NCI-H2107 treated with DMSO at 0.1 percent for 48 hours (cell line): Measurements from ENCODE around the gene LGALS9C.
"Not testable (repeated sequence)": the region's sequence is repeated elsewhere in the genome, so short reads cannot be mapped to it uniquely, and the experiment has no call there.

Experiments used
- DNase-seq: peaks from one replicate; lab custom pipeline; 2025; ENCODE audit not compliant: unreplicated experiment; lab: John Stamatoyannopoulos, UW

LGALS9C gene

DNA sequence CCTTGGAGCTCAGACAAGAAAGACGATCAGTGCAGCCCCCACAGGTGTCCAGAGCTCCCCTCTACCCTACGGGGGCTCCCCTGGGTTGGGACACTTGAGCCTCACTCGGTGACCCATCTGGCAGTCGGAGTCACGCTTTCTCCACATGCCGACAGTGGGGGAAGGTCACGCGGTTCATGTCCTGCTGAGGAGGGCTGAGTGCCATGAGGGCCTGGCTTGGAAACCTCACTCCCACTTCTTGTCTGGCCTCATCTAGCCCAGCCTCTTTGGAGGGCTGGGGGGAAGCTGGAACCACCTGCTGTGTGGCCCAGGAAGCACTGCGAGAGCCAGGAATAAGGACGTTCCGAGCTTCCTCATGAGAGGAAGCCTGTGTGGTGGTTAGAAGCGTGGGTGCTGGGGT lies 1.8 kb downstream of the LGALS9C start:
- not testable (repeated sequence) for DNase-seq

- not testable (repeated sequence) for DNase-seq
Observed at GRCh38 chr17:18478977-18479595, 2.5 kb downstream of the LGALS9C start.

- not testable (repeated sequence) for DNase-seq
Observed at GRCh38 chr17:18481775-18482174, 5.2 kb downstream of the LGALS9C start.

DNA sequence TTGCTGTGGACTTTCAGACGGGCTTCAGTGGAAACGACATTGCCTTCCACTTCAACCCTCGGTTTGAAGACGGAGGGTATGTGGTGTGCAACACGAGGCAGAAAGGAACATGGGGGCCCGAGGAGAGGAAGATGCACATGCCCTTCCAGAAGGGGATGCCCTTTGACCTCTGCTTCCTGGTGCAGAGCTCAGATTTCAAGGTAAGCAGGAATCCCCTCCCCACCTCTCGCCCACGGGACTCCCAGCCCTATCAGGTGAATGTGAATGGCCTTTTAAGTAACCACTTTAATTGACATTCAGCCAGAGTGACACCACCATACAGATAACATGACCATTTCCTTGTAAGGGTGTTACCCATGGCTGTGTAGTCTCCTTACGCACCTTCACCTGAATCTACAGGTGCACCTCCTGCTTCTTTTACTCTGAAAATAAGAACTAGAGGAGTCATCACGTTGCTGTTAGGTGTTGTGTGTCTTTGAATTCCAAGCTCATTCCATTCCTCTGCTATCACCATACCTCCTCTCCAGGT lies 9.4 kb downstream of the LGALS9C start:
- DNase-seq = not testable (repeated sequence)

DNA sequence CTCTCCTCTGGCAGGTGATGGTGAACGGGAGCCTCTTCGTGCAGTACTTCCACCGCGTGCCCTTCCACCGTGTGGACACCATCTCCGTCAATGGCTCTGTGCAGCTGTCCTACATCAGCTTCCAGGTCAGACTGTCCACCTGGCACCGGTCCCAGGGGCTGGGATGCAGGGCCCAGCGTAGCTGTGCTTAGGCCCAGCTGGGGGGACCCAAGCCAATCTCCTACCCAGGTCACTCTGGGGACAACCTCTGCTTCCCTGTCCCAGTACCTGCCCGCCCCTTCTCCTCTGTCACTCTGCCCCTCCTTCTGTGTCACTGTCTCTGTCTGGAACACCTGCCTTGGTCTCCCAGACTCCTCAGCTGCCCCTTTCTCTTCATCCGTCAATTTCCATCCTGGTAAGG lies 11.0 kb downstream of the LGALS9C start:
- not testable (repeated sequence) for DNase-seq

GRCh38 chr17:18488622-18489021 lies 12.0 kb downstream of the LGALS9C start:
- not testable (repeated sequence) for DNase-seq

GRCh38 chr17:18490016-18490415 lies 13.4 kb downstream of the LGALS9C start:
- not testable (repeated sequence) for DNase-seq

DNA sequence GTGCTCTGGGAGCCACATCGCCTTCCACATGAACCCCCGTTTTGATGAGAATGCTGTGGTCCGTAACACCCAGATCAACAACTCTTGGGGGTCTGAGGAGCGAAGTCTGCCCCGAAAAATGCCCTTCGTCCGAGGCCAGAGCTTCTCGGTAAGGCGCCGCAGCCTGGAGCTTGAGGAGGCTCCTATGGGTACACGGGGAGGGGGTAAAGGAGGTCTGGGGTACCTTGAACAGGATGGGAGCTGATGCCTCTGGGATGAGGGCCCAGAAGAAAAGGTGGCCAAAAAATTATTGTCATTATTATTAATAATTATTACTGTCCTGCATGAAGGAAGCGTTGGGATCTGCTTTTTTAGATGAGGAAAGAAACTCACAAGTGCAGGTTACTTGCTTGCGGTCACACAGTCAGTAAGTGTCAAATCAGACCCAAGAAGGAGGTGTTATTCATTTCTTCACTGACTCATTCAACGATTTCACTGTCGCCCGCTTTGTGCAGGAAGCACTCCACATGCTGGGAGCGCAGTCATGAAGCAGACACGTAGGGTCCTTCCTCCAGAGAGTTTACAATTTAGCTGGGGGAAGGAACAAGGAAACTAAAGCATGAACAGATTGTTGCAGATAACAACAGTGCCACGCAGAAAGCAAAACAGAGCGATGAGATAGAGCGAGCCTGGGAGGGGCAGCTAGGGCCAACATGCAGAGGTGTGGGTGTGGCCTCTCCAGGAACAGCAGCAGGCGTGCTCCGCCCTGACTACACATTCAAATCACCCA lies 16.3 kb downstream of the LGALS9C start:
- DNase-seq = not testable (repeated sequence)

GRCh38 chr17:18494250-18494768 lies 17.7 kb downstream of the LGALS9C start:
- DNase-seq = not testable (repeated sequence)

GRCh38 chr17:18497044-18497443 lies 20.5 kb downstream of the LGALS9C start:
- not testable (repeated sequence) for DNase-seq

GRCh38 chr17:18499100-18499499 lies 22.5 kb downstream of the LGALS9C start:
- DNase-seq = not testable (repeated sequence)

DNA sequence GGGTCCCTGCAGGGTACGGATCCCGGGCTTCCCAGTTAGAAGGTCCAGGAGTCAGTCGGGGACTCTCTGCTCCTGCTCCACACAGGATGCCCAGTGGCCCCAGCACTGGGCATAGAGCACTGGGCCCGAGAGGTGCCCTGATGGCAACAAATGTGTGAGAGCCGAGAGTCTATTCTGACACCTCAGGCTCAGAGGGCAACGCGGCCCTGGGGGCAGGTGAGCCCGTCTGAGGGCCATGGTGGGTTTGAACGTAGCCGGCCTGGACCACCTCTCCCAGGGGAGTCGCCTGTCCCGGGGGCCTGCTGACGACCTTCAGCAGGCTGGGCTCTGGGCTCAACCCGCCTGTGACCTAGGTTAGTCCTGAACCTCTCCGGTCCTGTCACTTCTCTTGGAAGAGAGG lies 23.2 kb downstream of the LGALS9C start:
- not testable (repeated sequence) for DNase-seq

- not testable (repeated sequence) for DNase-seq
Observed at GRCh38 chr17:18500281-18500680, 23.7 kb downstream of the LGALS9C start.

GRCh38 chr17:18500816-18501215 lies 24.2 kb downstream of the LGALS9C start:
- not testable (repeated sequence) for DNase-seq

DNA sequence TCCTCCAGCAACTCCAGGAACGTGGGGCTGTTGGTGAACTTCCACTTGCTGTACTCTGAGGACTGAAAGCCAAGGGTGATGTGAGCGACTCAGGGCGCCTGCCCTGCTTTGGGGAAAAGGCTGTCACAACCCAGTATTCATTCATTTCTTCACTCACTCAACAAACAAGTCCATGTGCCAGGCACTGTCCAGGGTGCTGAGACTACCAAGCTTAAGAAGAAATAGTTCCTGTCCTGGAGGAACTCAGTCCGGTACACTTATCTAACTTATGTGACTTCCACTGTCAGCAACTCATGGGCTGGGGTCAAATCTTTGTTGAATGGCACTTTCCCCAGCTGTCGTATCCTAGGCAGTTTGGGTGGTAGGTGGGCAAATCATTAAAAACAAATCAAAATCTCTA lies 26.6 kb downstream of the LGALS9C start:
- DNase-seq = not testable (repeated sequence)

GRCh38 chr17:18507729-18508128 lies 31.1 kb downstream of the LGALS9C start:
- DNase-seq = not testable (repeated sequence)

DNA sequence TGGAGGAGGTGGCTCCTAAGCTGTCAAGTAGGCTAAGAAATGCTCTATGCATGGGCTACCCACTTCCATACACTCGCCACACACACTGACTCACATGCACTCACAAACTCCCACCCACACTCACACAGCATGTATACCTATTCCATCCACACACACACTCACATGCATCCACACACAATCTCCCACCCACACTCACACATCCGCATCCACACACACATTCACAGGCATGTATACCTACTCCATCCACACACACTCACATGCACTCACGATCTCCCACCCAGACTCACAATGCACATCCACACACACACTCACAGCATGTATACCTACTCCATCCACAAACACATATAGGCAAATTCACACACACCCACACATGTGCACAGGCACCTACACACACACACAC lies 32.1 kb downstream of the LGALS9C start:
- not testable (repeated sequence) for DNase-seq

- DNase-seq = not testable (repeated sequence)
Observed at GRCh38 chr17:18521100-18521499, 44.5 kb downstream of the LGALS9C start.

DNA sequence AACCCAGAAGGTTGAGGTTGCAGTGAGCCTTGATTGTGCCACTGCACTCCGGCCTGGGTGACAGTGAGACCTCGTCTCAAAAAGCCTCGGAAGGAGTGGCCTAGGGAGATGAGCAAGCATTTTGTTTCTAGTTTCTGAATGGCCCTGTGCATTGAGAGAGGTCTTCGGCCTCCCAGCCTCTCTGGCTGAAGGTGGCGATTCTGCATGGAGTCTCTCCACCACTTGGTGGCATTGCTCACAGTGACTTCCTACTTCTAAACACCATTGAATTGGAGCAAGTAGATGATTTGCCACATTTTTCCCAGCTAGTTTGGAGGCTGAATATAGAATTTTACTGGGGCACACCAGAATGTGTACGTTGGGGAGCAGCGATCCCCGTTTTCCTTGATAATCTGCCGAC lies 48.4 kb downstream of the LGALS9C start:
- not testable (repeated sequence) for DNase-seq

GRCh38 chr17:18526168-18526800 lies 49.7 kb downstream of the LGALS9C start:
- DNase-seq = not testable (repeated sequence)

DNA sequence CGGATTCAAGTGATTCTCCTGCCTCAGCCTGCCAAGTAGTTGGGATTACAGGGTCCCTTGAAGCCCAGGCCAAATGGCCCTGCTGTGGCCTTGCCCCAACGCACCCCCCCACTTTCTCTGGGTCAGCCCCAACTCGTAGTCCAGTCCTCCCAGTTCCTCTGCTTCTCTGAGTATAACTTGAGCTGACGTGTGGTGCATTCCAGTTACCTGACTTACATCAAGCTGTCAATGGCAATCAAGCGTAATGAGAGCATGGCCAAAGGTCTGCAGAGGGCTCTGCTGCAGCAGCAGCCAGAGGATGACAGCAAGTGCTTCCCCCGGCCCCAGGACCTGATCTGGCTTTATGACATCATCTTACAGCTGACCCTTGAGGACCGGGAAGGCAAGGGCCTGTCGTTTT lies 50.8 kb downstream of the LGALS9C start:
- DNase-seq = not testable (repeated sequence)
